HG03457 (cell line): ENCODE measurements around the gene VASN.

Experiments used
- ATAC-seq: cut with Tn5 transposase; IDR thresholded peaks from one replicate; pipeline ENCODE4 v1.9.1; 2021; ENCODE audit warnings: moderate number of reproducible peaks; ENCODE audit not compliant: unreplicated experiment

Gene VASN

DNA sequence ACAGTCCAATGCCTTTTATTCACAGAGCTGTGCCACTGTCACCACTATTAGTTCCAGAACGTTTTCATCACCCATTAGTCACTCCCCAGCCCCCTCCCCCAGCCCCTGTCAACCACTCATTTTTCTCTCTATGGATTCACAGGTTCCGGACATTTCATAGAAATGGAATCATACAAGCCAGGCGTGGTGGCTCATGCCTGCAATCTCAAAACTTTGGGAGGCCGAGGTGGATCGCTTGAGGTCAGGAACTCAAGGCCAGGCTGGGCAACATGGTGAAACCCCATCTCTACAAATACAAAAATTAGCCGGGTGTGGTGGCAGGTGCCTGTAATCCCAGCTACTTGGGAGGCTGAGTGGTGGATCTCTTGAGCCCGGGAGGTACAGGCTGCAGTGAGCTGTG is 19.8 kb upstream of the VASN start:
- no peak for ATAC-seq

DNA sequence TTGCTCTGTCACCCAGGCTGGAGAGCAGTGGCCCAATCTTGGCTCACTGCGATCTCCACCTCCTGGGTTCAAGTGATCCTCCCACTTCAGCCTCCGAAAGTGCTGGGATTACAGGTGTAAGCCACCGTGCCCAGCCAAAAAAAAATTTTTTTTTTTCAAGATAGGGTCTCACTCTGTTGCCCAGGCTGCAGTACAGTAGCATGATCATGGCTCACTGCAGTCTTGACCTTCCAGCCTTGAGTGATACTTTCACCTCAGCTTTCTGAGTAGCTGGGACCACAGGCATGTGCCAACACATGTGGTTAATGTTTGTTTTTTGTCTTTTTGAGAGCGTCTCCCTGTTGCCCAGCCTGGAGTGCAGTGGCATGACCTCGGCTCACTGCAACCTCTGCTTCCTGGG is 18.8 kb upstream of the VASN start:
- no peak for ATAC-seq

DNA sequence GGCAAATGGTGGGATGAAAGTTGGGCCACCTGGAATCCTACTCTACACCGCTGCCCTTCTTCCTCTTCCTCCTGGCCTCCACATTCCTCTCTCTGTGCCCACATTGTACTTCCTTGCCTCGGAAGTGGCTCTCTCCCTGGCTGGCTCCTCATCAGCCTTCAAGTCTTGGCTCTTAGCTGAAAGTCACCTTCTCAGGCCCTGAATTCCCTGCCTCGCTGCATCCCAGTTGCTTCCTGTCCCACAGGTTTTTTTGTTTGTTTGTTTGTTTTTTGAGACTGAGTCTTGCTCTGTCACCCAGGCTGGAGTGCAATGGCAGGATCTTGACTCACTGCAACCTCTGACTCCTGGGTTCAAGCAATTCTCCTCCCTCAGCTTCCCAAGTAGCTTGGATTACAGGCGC is 18.0 kb upstream of the VASN start:
- ATAC-seq: no peak

DNA sequence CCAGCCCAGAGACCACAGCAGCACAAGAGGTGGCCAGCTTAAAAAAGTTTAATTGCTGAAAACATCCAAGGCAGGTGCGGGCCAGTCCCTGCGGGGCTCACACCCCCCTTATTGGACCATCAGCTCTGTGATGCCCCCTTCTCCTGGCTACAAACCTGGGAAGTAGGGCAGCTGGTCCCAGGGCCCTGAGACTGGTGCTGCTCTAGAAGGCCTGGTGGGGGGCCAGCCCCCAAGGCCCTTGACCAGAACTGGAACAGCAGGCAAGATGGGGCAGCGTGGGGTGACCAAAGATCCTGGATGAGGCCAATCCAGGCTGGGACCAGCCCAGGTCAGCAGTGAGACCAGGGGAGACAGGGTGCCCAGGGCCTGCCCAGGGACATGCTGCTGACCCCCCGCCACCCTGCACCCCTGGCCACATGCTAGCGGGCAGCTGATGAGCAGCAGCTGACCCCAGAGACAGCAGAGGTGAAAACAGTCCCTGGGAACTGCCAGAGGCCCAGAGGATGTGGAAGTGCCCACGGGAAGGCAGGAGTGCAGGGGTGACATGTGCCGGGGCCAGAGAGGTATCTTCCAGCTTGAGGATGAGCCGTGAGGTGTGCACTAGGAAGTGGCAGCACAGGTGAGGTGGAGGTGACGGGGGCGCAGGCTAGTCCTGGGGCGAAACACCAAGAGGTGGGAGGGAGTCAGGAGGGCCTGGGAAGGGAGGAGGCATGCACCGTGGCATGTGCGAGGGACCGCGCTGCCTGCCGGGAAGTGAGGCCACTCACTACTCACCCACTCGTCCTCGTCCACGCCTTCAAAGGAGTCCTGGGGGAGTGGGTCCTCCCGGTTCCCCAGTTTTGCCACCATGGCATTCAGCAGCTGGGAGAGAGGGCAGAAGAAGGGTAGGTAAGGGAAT is 16.9 kb upstream of the VASN start:
- no peak for ATAC-seq

DNA sequence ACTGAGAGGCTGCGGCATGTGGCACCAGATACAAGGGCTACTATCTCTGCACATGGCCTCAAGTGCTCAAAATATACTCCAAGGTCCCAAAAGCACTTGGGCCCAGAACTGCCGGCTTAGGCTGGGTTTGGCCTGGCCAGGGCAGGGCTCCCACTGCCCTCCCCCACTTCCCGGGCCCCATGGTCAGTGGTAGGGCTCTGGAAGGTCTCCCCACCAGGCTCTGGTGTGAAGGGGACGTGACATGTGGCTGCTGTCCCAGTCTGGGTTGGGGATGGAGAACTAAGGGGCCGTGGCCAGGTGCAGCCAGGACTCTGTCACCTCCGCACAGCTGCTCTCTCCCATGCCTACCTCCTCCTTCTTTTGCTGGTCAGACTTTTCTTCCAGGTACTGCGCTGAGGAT is 14.8 kb upstream of the VASN start:
- no peak for ATAC-seq

DNA sequence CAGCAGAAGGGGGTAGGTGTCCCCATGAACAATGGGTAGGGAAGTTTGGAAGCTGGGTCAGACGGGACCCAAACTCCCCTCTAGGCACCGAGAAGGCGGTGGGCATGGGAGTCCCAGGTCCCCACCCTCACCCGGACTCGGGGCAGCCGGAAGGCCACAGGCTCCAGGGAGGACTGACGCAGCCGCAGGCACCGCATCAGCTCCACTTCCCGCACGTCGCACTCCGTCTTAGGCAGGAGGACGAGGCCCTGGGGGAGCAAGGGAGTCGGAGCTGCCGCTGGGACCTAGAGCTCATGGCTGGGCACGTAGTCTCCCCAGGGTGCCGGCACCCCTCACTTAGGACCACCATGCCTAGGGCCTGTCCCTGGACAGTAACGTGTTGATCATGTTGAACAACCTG is 13.4 kb upstream of the VASN start:
- ATAC-seq: no peak

DNA sequence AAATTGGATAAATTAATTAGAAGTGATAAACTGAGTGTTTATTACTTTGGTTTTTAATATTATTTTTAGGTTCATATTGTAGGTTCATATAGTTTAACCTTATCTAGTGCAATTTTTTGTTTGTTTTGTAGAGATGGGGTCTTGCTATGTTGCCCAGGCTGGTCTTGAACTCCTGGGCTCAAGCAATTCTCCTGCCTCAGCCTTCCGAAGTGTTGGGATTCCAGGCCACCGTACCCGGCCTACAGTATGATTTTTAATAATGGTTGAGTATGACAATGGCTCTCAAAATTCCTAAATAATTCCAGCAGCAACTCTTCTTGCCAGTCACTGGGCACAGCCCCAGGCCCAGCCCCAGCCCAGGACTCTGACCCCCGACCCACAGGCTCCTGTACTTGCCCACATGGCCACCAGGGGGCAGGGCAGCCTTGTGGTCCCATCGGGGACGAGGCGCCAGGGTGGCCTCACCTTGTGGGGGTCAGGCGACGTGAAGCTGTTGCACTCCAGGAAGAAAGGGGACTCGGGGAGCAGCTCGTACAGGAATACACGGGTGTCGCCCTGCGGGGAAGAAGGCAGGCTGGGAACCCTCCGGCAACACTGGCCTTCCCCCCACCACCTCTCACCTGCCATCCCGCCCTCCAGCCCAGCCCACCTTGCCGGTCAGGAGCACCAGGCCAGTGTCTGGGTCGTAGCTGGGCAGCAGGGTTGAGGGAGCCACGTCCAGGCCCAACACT is 12.7 kb upstream of the VASN start:
- ATAC-seq: no peak

DNA sequence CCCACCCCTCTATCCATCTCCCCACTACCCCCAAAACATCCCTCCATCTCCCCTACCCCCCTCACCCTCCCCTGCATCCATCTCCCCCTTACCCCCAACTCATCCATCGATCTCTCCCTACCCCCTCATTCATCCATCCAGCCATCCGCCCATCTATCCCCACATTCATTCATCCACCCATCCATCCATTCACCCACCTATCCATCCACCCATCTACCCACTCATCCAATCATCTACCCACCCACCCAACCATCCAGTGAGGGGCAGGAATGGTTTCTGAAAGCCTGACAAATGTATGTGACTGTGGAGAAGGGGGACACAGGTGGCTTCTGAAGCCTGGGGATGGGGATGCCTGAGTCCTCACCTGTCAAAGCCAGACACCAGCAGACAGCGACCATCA is 11.7 kb upstream of the VASN start:
- no peak for ATAC-seq

DNA sequence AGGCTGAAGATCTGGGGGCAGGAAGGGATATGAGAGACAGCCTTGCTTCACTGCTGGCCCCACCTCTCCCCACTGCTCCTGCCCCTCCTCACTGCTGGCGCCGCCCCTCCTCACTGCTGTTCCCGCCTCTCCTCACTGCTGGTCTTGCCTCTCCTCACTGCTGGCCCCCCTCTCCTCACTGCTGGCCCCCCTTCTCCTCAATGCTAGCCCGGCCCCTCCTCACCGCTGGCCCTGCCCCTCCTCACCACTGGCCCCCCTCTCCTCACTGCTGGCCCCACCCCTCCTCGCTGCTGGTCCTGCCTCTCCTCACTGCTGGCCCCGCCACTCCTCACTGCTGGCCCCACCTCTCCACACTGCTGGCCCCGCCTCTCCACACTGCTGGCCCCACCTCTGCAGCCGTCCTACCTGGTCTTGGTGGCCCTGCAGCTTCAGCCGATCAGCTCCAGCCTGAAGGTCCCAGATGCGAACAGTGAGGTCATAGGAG is 11.1 kb upstream of the VASN start:
- ATAC-seq: no peak

DNA sequence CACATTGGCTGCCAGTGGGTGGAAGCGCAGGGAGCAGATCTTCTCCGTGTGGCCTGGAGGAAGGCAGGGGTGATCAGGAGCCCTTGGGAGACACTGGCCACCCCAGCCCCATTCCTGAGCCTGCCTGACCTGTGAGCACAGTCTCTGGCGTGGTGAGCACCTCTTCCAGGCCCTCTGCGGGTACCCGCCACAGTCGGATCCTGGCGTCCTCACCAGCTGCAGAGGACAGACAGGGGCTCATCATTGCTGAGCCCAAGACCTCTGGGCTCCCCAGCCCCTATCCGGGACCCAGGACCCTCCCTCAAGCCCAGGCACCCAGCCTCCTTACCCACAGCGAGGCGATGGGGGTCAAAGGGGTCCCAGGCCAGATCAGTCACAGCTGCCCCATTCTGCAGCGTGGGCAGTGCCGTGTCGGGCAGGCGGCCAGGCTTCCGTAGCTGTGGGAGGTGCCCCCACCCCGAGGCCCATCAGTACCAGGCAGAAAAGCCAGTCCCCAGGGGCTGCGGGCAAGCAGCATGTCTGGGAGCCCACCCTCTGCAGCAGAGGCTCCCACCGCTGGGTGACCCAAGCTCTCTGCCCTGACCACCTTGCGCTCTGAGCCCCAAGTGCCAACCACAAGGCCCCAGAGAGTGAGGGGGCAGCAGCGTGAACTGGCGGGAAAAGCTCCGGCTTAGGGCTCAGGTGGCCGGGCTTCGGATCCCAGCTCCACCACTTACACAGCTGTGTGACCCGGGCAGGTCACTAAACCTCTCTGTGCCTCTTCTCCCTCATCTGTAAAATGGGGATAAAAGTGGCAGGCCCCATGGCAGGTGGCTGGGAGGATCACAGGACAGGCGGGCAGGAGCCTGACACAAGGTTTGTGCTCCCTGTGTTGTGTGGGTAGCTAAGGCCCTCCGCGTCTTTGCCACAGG is 10.4 kb upstream of the VASN start:
- no peak for ATAC-seq

DNA sequence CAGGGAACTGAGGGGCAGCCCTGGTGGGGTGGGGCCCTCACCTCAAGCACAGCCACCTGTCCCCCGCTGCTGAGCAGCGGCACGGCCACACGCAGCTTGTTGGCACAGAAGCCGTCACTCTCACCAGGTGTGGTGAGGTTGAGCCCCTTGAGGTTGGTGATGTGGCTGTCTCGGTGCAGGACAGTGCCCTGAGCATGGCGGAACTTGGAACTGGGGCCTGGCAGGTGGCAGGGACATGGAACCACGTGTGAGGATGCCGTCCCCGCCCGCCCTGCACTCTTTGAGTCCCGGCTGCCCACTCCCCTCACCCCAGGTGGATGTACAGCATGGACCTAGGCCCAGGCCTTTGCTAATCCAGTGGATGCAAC is 9.7 kb upstream of the VASN start:
- ATAC-seq: no peak

DNA sequence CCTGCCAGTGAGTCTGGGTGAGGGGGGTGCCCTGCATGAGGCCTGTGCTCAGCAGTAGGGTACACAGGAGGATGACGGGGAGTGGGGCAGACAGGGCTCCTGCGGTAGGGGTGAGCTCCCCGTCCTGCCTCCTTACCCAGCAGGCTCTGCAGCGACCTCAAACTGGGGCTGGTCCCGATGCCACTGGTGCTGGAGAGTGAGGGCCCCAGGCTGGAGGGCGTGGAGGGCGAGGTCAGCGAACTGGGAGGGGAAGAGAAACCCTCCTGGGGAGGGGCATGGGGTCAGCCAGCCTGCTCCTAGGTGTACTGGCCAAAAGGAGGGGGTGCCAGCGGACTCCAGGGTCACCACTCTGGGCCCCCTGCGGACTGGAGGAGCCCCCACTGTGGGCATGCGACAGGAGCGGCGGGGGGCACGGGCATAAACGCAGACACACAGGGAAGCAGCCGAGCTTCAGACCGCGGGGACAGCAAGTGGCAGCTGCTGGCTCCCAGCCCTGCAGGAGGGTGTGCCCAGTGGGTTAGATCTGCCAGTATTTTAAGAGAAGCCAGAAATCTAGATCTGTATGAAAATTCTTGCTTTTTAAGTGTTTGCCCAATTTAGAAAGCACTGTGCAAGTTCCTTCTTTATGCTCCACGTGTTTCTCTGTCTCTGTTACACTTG is 9.0 kb upstream of the VASN start:
- no peak for ATAC-seq

DNA sequence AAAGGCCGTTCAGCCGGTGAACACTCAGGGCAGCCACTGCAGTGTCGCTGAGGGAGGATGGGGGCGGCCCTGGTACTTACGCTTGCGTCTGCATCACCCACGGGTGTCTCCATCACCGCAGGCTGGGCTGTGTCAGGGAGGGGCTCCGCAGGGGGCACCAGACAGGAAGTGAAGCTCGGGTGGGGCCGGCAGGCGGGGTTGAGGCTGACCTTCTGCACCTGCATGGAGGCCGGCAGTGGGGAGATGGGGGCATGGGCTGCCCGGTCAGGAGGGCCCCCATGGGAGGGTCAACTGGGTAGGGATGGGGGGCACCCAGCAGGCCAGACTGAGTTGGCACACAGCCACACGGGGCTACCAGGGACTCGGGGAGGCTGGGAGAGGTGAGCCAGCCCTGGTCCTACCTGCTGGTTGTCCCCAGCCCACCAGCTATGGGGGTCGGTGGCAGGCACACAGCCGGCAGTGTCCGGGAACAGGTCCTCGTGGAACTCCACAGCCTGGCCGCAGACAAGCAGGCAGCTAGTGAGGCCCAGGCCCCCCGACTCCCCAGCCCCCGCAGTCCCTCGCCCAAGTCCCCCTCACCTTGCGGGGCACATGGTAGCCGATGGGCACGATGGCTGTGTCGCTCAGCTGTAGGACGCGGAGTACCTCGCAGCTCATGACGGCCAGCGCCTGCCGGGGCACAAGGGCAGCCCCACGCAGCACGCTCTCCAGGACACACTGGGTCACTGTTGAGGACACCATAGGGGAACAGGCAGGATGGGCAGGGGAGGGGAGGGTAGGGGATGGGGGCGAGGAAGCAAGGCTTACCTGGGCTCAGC is 7.2 kb upstream of the VASN start:
- ATAC-seq: no peak

DNA sequence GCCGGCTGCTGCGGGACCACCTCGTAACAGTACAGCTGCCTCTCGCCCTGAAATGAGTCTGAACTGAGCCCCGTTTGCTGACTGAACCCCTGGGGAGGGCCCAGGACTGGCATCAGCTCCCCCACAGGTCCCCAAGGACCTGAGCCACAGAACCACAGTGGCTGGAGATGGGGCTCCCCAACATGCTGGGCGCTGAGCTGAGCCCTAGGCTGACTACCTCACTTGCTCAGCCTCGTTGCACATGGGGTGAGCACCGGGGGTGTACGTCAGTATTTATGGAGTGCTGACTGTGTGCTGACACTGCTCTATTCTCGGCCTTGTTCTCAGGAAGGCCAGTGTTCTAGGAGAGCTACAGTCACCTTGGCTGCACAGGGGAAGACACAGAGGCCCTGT is 6.6 kb upstream of the VASN start:
- no peak for ATAC-seq

DNA sequence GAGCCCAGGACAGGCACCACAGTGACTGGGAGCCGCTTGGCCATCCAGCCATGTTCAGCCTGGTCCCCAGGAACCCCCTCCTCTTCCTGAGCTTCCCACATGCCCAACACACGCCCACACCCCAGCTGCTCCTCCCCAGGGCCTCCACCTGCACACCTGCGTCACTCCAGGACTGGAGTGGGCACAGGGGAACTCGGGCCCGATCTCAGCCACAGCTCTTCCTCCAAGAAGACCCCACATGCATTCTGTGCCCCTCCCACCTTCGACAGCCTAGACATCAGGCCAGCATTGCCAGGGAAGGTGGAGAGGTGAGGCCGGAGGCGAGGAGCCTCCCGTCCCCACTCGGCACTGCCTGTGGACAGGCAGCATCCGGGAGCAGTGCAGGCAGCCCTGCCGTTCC is 6.0 kb upstream of the VASN start:
- no peak for ATAC-seq

DNA sequence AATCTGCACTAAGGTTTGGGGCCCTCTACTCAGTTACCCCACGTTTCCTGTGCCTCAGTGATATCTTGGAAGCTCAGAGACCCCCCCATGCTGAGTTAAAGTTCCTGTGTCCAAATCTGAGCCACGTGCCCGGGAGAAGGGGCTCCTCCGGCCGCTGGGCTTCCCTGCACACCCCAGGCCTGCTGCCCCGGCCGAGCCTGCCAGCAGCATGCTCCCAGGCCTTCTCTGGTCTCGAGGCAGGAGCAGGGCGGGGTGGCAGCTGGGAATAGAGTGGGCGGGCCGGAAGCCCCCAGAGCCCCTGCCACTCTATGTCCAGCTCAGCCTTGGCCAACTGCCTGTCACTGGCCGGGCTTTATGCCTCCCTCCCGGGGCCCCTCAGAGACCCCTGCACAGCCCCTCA is 5.6 kb upstream of the VASN start:
- ATAC-seq: no peak

DNA sequence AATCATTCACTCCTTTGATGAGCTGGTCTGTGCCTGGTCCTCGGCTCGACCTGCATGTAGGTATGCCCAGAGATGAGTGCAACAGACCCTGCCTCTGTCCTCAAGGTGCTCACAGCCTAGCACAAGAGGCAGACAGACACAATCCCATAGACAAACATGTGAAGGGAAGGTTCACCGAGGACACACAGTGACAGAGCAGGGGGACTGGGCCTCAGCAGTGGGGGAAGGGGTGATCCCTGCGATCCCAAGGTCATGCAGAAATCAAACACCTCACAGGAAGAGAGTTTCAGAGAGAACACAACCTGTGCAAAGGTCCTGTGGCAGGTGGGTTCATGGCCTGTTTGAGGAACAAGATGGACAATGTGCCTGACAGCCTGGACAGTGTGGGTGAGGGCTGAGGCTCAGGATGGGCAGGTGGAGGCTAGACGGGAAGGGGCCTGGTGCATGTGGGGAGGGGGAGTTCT is 4.2 kb upstream of the VASN start:
- ATAC-seq: no peak

DNA sequence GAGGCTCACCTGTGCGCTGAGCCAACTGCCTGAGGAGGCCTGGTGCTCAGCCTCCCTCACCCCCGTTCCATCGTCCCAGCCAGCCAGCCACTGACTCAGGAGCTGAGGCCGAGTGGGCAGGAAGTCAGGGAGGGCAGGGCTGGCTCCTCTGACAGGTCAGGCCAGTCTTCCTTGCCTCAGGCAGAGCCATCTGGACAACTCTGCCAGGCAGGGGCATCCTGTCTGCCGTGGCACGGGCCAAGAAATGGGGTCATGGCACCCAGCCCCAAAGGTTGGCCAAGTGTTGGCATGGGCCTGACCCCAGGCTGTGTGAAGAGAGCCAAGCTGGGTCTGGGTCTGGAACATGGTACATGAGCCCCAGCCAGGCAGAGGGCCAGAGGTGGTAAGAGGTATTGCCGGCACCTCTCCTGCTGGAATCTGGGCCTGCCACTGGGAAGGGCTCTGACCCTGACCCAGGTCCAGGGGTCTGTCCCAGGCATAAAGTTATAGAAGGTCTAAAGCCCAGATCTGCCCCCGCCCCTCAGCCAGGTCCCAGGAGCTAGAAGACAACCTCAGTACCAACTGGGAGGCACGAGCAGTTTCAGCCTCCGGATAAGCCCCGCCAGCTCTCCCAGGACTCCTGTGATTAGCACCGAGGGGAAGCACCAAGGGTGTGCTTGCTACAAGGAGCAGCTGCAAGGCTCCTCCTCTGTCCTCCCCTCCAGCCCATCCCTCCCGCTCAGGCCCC is 2.5 kb upstream of the VASN start:
- no peak for ATAC-seq

DNA sequence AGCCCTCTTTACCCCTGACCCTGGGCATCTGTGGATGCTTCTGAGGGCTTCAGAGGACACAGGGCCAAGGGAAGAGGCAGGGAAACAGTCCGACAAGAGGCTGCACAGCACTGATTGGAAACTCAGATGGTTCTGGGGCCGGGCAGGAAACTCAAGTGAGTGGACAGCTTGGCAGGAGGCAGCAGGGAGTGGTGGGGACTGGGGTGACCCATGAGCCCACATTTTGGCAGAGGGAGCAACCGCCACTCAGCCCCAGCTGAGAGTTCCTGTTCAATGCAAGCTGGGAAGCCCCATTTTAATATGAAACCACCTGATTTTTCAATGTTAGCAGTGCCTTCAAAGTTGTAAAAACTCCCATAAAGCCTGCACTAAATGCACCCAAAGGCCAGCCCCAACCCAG is 1.5 kb upstream of the VASN start:
- ATAC-seq: no peak
